Activated B cell treated with CpG ODN at 0.5 μM for 24 hours (primary cell): ENCODE results near the gene LIG1. TPM values are rescaled to one million over a fixed set of nuclear protein-coding genes. Genes with fewer than 3 reads are reported as not detected.

Source experiments
- ATAC-seq: fragments of 200-7000 bp; cut with Tn5 transposase; one replicate; pipeline ENCODE4 v1.10.0; 2021; ENCODE audit warnings: low read depth, mild to moderate bottlenecking, moderate library complexity
- CTCF ChIA-PET: fragments of 350-600 bp; sonication (Branson Sonifier 250); formaldehyde crosslinking; loops from one replicate; lab custom pipeline; 2021; ENCODE audit warnings: antibody characterized with exemption; lab: Charles Lee
- POLR2A ChIA-PET: fragments of 350-600 bp; sonication (Branson Sonifier 250); formaldehyde crosslinking; loops from one replicate; lab custom pipeline; 2021; ENCODE audit warnings: antibody characterized with exemption; lab: Charles Lee
- DNase-seq: peaks from one replicate; pipeline ENCODE4 v3.0.0; 2022
- H3K27ac Mint-ChIP-seq: one replicate; pipeline ENCODE4 v1.8.0; 2020; ENCODE audit warnings: mixed read lengths
- H3K27me3 Mint-ChIP-seq: one replicate; pipeline ENCODE4 v1.8.0; 2021; ENCODE audit warnings: mixed read lengths
- H3K36me3 Mint-ChIP-seq: one replicate; pipeline ENCODE4 v1.8.0; 2021; ENCODE audit warnings: low read depth, mixed read lengths
- H3K4me1 Mint-ChIP-seq: one replicate; pipeline ENCODE4 v1.8.0; 2021; ENCODE audit warnings: mixed read lengths
- H3K4me3 Mint-ChIP-seq: one replicate; pipeline ENCODE4 v1.8.0; 2020; ENCODE audit warnings: mild to moderate bottlenecking, mixed read lengths
- H3K9me3 Mint-ChIP-seq: one replicate; pipeline ENCODE4 v1.8.0; 2020; ENCODE audit warnings: mixed read lengths
- intact Hi-C: fragments of 100-400 bp; cut with micrococcal nuclease; formaldehyde crosslinking; loops from one replicate; pipeline ENCODE4 v1.15.1; 2024
- total RNA-seq: library from RNA; stranded (reverse); gene quantifications from 2 replicates; pipeline ENCODE4 v1.2.3, GENCODE V29; 2022
- TF ChIP-seq, protein P1 (sequence below): fragments of 200-600 bp; IDR thresholded peaks from one replicate; pipeline ENCODE4 v1.8.0; 2022; ENCODE audit warnings: antibody characterized with exemption, mild to moderate bottlenecking

The LIG1 gene
- total RNA-seq, 1 donor from 2014 or later, result 41.8 TPM

DNA sequence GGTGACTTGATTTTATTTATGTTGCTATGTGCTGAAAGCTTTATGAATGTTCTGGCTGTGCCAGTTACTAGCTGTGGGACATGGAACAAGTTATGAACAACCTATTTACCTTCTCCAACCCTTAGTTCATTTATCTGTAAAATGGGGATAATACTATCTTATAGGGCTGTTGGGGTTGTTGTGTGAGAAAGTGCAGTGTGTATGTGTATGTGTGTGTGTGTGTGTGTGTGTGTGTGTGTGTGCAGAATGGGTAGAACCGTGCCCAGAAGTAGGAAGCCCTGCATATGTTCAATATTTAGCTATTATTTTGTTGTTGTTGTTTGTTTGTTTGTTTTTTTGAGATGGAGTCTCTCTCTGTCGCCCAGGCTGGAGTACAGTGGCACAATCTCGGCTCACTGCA is 20.7 kb upstream of the LIG1 start:
- intact Hi-C loops, result no loop called here
- TF ChIP-seq, protein P1, sequence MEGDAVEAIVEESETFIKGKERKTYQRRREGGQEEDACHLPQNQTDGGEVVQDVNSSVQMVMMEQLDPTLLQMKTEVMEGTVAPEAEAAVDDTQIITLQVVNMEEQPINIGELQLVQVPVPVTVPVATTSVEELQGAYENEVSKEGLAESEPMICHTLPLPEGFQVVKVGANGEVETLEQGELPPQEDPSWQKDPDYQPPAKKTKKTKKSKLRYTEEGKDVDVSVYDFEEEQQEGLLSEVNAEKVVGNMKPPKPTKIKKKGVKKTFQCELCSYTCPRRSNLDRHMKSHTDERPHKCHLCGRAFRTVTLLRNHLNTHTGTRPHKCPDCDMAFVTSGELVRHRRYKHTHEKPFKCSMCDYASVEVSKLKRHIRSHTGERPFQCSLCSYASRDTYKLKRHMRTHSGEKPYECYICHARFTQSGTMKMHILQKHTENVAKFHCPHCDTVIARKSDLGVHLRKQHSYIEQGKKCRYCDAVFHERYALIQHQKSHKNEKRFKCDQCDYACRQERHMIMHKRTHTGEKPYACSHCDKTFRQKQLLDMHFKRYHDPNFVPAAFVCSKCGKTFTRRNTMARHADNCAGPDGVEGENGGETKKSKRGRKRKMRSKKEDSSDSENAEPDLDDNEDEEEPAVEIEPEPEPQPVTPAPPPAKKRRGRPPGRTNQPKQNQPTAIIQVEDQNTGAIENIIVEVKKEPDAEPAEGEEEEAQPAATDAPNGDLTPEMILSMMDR, result no peak
- ChIA-PET CTCF (interaction anchor here (1.1 to 1.6 kb wide), 4 partner anchors 13 to 70 kb away, joined by 3 to 5 read pairs (median 4); no protein-coding TSS in a partner anchor), POLR2A (interaction anchor here (0.8 to 1.2 kb wide), 2 partner anchors 13 to 80 kb away, joined by 3 to 11 read pairs; partner anchors contain the start of gene PLA2G4C)
- ATAC-seq, result no peak
- no peaks in the 10 kb centered on the region for H3K27me3 Mint-ChIP-seq
- no peak for DNase-seq
- peaks cover 8% of the 10 kb centered on the region for H3K36me3 Mint-ChIP-seq
- no peak overlapping the region for H3K4me3 Mint-ChIP-seq
- H3K27ac Mint-ChIP-seq, result no peak overlapping the region
- H3K9me3 Mint-ChIP-seq, result no peaks in the 10 kb centered on the region
- H3K4me1 Mint-ChIP-seq, result peaks cover 20% of the 10 kb centered on the region

DNA sequence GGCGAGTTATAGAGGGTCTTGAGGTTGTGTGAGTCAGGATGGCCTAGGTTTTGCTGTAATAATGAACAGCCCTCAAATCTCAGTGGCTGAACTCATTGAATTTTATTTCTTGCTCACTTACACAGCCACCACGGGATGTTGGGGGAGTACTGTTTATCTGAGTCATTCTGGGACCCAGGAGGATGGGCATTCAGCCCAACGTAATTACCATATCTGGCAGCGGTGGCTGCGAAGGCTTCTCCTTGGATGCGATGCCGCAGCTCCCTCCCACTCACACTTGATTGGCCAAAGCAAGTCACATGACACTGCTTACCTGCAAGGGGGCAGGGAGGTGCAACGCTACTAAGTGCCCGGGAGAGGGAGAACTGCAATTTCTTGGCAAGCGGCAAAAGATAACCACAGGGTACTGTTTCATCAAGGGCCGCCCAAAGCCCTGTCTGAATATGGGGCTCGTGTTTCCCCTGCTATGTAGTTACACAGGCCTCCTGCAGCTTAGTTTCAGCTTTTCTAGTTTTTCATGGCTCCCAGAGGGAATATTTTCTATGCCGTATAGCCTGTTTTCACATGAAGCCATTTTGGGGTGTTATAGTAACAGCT is 20.2 kb upstream of the LIG1 start:
- DNase-seq, result no peak
- intact Hi-C loops, result no loop called here
- POLR2A ChIA-PET, result interaction anchor here (0.7 to 1.2 kb wide), 3 partner anchors 13 to 407 kb away, joined by 3 to 11 read pairs (median 3); partner anchors contain the start of gene PLA2G4C
- Mint-ChIP-seq H3K27ac (no peak overlapping the region), H3K36me3 (peaks cover 8% of the 10 kb centered on the region), H3K4me3 (no peak overlapping the region), H3K9me3 (no peaks in the 10 kb centered on the region), H3K4me1 (peaks cover 25% of the 10 kb centered on the region), H3K27me3 (no peaks in the 10 kb centered on the region)
- peak; percentile 65 for ATAC-seq
- TF ChIP-seq, protein P1, result no peak
- CTCF ChIA-PET, result interaction anchor here (1.1 to 1.6 kb wide), 4 partner anchors 13 to 70 kb away, joined by 3 to 5 read pairs (median 4); no protein-coding TSS in a partner anchor

DNA sequence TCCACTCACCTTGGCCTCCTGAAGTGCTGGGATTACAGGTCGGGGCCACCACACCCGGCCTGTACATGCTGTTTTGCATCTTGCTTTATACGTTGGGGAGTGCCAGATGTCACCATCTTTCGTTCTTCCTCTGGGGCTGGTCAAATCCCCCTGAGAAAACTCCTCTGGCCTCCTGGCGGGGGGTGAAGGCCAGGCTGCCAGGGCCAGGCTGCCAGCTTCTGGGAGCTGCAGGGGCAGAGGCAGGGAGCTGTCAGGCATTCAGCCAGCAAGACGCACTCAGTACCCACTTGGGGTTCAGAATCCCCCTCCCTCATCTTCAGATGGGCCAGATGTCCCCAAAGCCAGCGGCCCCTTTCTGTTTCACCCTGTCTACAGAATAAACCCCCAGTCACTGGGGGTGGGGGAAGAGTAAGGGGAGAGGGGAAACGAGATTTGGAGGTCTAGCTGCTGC is 16.4 kb upstream of the LIG1 start:
- POLR2A ChIA-PET, result interaction anchor here (0.6 to 2.8 kb wide), 9 partner anchors 10 to 578 kb away, joined by 3 to 27 read pairs (median 4); partner anchors contain the start of genes LIG1 and ZSWIM9
- CTCF ChIA-PET, result interaction anchor here (0.6 kb wide), 1 partner anchor 74 kb away, joined by 3 read pairs; no protein-coding TSS in a partner anchor
- TF ChIP-seq, protein P1, result no peak
- intact Hi-C loops, result no loop called here
- H3K36me3 Mint-ChIP-seq, result peaks cover 14% of the 10 kb centered on the region
- H3K27ac Mint-ChIP-seq, result peak overlapping the region; percentile 81
- H3K4me1 Mint-ChIP-seq, result peaks cover 33% of the 10 kb centered on the region
- ATAC-seq (peak; percentile 73), DNase-seq (peak; percentile 26)
- H3K4me3 Mint-ChIP-seq, result peak overlapping the region; percentile 63
- H3K27me3 Mint-ChIP-seq, result no peaks in the 10 kb centered on the region
- H3K9me3 Mint-ChIP-seq, result peaks cover 3% of the 10 kb centered on the region

DNA sequence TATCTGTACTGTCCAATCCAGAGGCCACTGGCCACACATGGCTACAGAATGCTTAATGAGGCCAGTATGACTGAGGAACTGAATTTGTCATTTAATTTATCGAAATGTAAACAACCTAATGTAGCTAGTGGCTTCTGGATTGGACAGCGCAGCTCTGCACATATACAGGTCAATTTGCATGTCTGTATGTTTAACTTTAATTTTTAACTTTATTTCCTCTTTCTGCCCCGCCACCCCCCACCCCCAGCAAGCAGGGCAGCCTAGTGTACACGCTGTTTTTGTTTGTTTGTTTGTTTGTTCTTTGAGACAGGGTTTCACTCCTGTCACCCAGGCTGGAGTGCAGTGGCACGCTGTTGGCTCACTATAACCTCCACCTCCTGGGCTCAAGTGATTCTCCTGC is 15.9 kb upstream of the LIG1 start:
- H3K27me3 Mint-ChIP-seq, result no peaks in the 10 kb centered on the region
- H3K4me3 Mint-ChIP-seq, result peak overlapping the region; percentile 63
- no peak for DNase-seq
- H3K4me1 Mint-ChIP-seq, result peaks cover 33% of the 10 kb centered on the region
- TF ChIP-seq, protein P1, result no peak
- peak overlapping the region; percentile 81 for H3K27ac Mint-ChIP-seq
- ATAC-seq, result peak; percentile 21
- peaks cover 7% of the 10 kb centered on the region for H3K9me3 Mint-ChIP-seq
- ChIA-PET POLR2A (interaction anchor here (0.9 to 2.8 kb wide), 5 partner anchors 11 to 136 kb away, joined by 3 to 27 read pairs (median 4); partner anchors contain the start of genes LIG1 and ZSWIM9), CTCF (interaction anchor here (1.3 to 2.3 kb wide), 2 partner anchors 32 to 74 kb away, joined by 3 to 5 read pairs; no protein-coding TSS in a partner anchor)
- intact Hi-C loops, result no loop called here
- peaks cover 18% of the 10 kb centered on the region for H3K36me3 Mint-ChIP-seq

DNA sequence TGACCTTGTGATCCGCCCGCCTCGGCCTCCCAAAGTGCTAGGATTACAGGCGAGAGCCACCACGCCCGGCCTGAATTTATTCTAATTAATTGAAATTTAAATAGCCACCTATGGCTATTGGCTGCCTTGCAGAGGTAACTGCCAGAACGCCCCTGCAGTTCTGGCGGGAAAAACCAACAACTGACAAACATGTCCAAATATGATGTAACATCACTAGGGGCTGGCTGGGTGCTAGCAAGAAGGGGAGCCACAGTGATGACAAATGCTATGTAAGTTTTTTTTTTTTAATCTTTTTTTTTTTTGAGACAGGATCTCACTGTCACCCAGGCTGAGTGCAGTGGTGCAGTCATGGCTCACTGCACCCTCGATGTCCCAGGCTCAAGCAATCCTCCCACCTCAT is 13.2 kb upstream of the LIG1 start:
- peaks cover 7% of the 10 kb centered on the region for H3K9me3 Mint-ChIP-seq
- peaks cover 26% of the 10 kb centered on the region for H3K4me1 Mint-ChIP-seq
- peaks cover 17% of the 10 kb centered on the region for H3K36me3 Mint-ChIP-seq
- TF ChIP-seq, protein P1, result no peak
- no peaks in the 10 kb centered on the region for H3K27me3 Mint-ChIP-seq
- no peak overlapping the region for H3K4me3 Mint-ChIP-seq
- DNase-seq, result no peak
- H3K27ac Mint-ChIP-seq, result no peak overlapping the region
- ChIA-PET POLR2A (interaction anchor here (0.6 to 0.7 kb wide), 2 partner anchors 939 to 1170 kb away, joined by 4 read pairs; no protein-coding TSS in a partner anchor), CTCF (no interaction called here)
- intact Hi-C loops, result no loop called here
- no peak for ATAC-seq
